ENCODE data around the gene METTL1.

- TF ChIP-seq POLR2A (IDR thresholded peaks at IDR 0.05) (no peak), CTCF (IDR thresholded peaks at IDR 0.05) (no peak)
Observed at GRCh38 chr12:57730336-57731067, 41.4 kb downstream of the METTL1 start.
